NCI-H146 (cell line): ENCODE data around the gene CFAP97.

ENCODE experiments used
- DNase-seq: peaks from one replicate; lab custom pipeline; 2025; lab: John Stamatoyannopoulos, UW

The CFAP97 gene

DNA sequence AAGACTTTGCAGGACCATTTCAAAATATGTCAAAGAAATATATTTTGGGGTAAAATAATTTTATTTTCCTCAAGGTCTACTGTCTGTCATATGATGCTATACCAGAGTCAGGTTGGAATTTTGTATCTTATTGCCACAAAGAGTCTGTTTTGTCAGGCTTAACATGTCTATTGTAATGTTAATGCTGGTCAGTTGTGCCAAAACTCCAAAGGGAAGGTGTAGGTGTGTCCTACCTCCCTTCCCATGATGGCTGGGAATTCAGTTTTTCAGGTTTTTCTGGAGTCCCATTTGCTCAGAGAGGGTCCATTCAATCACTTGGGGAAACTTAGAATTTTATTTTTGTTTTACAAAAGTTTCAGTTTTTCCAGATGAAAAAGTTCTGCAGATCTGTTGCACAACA, 94.1 kb downstream of the CFAP97 start:
- DNase-seq: no peak
